Peyer's patch (tissue), 4 donors: ENCODE data around the gene MYO1F.

ENCODE experiments used
- POLR2A ChIP-seq, 2 donors: fragments of 450-650 bp; IDR thresholded peaks; one replicate each; pipeline ENCODE4 v1.5.1; 2017; ENCODE audit warnings: antibody characterized with exemption in 2 of 2, mild to moderate bottlenecking in 2 of 2, moderate library complexity in 2 of 2
- TF ChIP-seq, protein P1 (sequence below), 6 experiments: fragments of 450-650 bp in 4 of 6; fragments of 200-600 bp in 2 of 6; sonication (generic) in 1 of 6; IDR thresholded peaks; one replicate each; pipeline ENCODE4 v1.5.1; 2017 to 2019; ENCODE audit warnings: antibody characterized with exemption in 6 of 6, mild to moderate bottlenecking in 3 of 6, moderate library complexity in 1 of 6

DNA sequence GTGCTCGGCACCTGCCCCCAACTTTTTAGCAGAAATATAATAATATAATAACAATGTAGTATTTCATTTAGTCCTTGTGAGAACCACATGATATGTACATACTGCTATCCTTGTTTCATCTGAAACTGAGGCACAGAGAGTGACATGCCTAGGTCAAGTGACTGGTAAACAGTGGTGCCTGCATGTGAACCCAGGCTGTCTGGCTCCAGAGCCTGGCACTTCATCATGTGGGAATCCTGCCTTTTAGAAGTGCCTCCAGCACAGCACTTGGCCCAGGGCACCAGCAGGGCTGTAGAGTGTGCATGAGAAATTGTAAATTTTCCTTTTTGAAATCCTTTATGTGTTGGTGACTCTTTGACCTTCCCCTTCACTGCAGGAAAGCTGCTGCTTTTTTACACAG, 102.2 kb downstream of the MYO1F start:
- TF ChIP-seq, protein P1, sequence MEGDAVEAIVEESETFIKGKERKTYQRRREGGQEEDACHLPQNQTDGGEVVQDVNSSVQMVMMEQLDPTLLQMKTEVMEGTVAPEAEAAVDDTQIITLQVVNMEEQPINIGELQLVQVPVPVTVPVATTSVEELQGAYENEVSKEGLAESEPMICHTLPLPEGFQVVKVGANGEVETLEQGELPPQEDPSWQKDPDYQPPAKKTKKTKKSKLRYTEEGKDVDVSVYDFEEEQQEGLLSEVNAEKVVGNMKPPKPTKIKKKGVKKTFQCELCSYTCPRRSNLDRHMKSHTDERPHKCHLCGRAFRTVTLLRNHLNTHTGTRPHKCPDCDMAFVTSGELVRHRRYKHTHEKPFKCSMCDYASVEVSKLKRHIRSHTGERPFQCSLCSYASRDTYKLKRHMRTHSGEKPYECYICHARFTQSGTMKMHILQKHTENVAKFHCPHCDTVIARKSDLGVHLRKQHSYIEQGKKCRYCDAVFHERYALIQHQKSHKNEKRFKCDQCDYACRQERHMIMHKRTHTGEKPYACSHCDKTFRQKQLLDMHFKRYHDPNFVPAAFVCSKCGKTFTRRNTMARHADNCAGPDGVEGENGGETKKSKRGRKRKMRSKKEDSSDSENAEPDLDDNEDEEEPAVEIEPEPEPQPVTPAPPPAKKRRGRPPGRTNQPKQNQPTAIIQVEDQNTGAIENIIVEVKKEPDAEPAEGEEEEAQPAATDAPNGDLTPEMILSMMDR (IDR thresholded peaks at IDR 0.05) = no peak
- no peak for TF ChIP-seq POLR2A (IDR thresholded peaks at IDR 0.05)
